HG03135 (cell line): Measurements from ENCODE around the gene TSKU.

Experiments used
- ATAC-seq: cut with Tn5 transposase; IDR thresholded peaks from one replicate; pipeline ENCODE4 v1.9.1; 2021; ENCODE audit warnings: mild to moderate bottlenecking, moderate library complexity; ENCODE audit not compliant: unreplicated experiment

The TSKU gene

GRCh38 chr11:76844511-76844910 lies 61.4 kb downstream of the TSKU start:
- ATAC-seq: no peak

GRCh38 chr11:76845069-76845468 lies 61.9 kb downstream of the TSKU start:
- ATAC-seq: no peak

GRCh38 chr11:76846441-76846840 lies 63.3 kb downstream of the TSKU start:
- ATAC-seq: no peak
